PC-9 (cell line): ENCODE data around the gene COL10A1. TPM values are rescaled to one million over a fixed set of nuclear protein-coding genes. Genes with fewer than 3 reads are reported as not detected.

Experiments used
- BruUV-seq: library from RNA; stranded (reverse); fragments of 400-500 nt; replicated peaks from 2 replicates; lab custom pipeline; 2021; lab: Mats Ljungman, UMichigan
- CTCF ChIA-PET: fragments of 300-600 bp; sonication (Branson Sonifier 250); formaldehyde crosslinking; loops from one replicate; lab custom pipeline; 2022; ENCODE audit warnings: antibody characterized with exemption; lab: Charles Lee
- POLR2A ChIA-PET: fragments of 300-600 bp; sonication (Branson Sonifier 250); formaldehyde crosslinking; loops from one replicate; lab custom pipeline; 2022; ENCODE audit warnings: antibody characterized with exemption; ENCODE audit not compliant: unreplicated experiment; lab: Charles Lee
- DNase-seq, 2 experiments: peaks; one replicate each; pipeline versions ENCODE4 v3.0.0 to v3.0.0-alpha.2; 2015 to 2022; ENCODE audit warnings: mixed read lengths in 1 of 2
- H2AFZ ChIP-seq: fragments of 200-600 bp; sonication (generic); 2 replicates; pipeline ENCODE4 v1.8.1; 2017; ENCODE audit warnings: antibody characterized with exemption
- H3F3A ChIP-seq: fragments of 200-600 bp; sonication (generic); 2 replicates; pipeline ENCODE4 v1.8.1; 2017; ENCODE audit warnings: antibody characterized with exemption, mild to moderate bottlenecking, low read depth; ENCODE audit not compliant: insufficient read depth
- H3K27ac ChIP-seq: fragments of 200-600 bp; sonication (generic); 2 replicates; pipeline ENCODE4 v1.6.1; 2016; ENCODE audit warnings: mixed run types
- H3K27me3 ChIP-seq: fragments of 200-600 bp; sonication (generic); 2 replicates; pipeline ENCODE4 v1.6.1; 2016; ENCODE audit warnings: low read depth, mixed run types; ENCODE audit not compliant: insufficient read depth
- H3K36me3 ChIP-seq: fragments of 200-600 bp; sonication (generic); 2 replicates; pipeline ENCODE4 v1.6.1; 2016; ENCODE audit warnings: low read depth, mixed run types
- H3K4me1 ChIP-seq: fragments of 200-600 bp; sonication (generic); replicated peaks from 2 replicates; pipeline ENCODE4 v1.6.1; 2016; ENCODE audit warnings: mixed run types; ENCODE audit not compliant: insufficient read depth
- H3K4me2 ChIP-seq: fragments of 200-600 bp; sonication (generic); 2 replicates; pipeline ENCODE4 v1.6.1; 2017; ENCODE audit warnings: mixed run types
- H3K4me3 ChIP-seq: fragments of 200-600 bp; sonication (generic); 2 replicates; pipeline ENCODE4 v1.6.1; 2016; ENCODE audit warnings: mixed run types
- H3K79me2 ChIP-seq: fragments of 200-600 bp; sonication (generic); 2 replicates; pipeline ENCODE4 v1.6.1; 2017; ENCODE audit warnings: low read depth, mixed run types
- H3K9me2 ChIP-seq: fragments of 200-600 bp; sonication (generic); 2 replicates; pipeline ENCODE4 v1.8.1; 2017; ENCODE audit warnings: mild to moderate bottlenecking; ENCODE audit not compliant: insufficient read depth
- H3K9me3 ChIP-seq: fragments of 200-600 bp; sonication (generic); 2 replicates; pipeline ENCODE4 v1.8.1; 2016; ENCODE audit warnings: low read depth; ENCODE audit not compliant: insufficient read depth
- H4K20me1 ChIP-seq: fragments of 200-600 bp; sonication (generic); 2 replicates; pipeline ENCODE4 v1.8.1; 2017; ENCODE audit not compliant: insufficient read depth
- CTCF ChIP-seq: fragments of 200-600 bp; sonication (generic); conservative IDR thresholded peaks from 2 replicates; pipeline ENCODE4 v1.6.1; 2017; ENCODE audit warnings: mixed run types, antibody characterized with exemption, mild to moderate bottlenecking, moderate library complexity
- EZH2 ChIP-seq: fragments of 200-600 bp; sonication (generic); IDR thresholded peaks from 2 replicates; pipeline ENCODE4 v1.8.0; 2017; ENCODE audit warnings: antibody characterized with exemption, low read depth
- intact Hi-C: fragments of 100-400 bp; cut with micrococcal nuclease; formaldehyde crosslinking; loops from one replicate; pipeline ENCODE4 v1.10.0; 2022; ENCODE audit not compliant: unreplicated experiment
- total RNA-seq: library from RNA; stranded (reverse); gene quantifications from 2 replicates; pipeline ENCODE4 v1.2.3, GENCODE V29; 2021

Gene COL10A1
- total RNA-seq, 1 experiment from 2014 or later = not detected

DNA sequence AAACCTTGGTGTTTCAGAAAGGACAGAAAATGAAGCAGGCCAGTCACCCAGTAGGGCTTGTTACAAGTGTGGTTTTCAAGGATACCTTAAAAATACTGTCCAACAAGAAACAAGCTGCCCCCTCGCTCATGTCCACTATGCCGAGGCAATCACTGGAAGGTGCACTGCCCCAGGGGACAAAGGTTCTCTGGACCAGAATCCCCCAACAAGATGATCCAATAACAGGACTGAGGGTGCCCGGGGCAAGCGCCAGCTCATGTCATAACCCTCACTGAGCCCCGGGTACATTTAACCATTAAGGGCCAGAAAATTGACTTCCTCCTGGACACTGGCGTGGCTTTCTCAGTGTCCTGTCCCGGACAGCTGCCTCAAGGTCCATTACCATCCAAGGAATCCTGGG lies 31.9 kb downstream of the COL10A1 start:
- 0 out of 2 replicates have a peak, but pooled peaks cover 8% of the 10 kb centered on the region for H3K9me3 ChIP-seq
- no peak overlapping the region for H3K4me2 ChIP-seq
- POLR2A ChIA-PET = no interaction called here
- DNase-seq = no peak
- H3K27me3 ChIP-seq = no peaks in the 10 kb centered on the region
- H3K4me1 ChIP-seq = no peaks in the 10 kb centered on the region
- no peaks in the 10 kb centered on the region for H3K79me2 ChIP-seq
- CTCF ChIA-PET = no interaction called here
- no peak overlapping the region for H3K27ac ChIP-seq
- H3K9me2 ChIP-seq = no peaks in the 10 kb centered on the region
- no peak overlapping the region for H3K4me3 ChIP-seq
- BruUV-seq = no TSS peak
- TF ChIP-seq CTCF (no peak), EZH2 (no peak)
- no peaks in the 10 kb centered on the region for H4K20me1 ChIP-seq
- H2AFZ ChIP-seq = no peak overlapping the region
- H3F3A ChIP-seq = no peaks in the 10 kb centered on the region
- no peaks in the 10 kb centered on the region for H3K36me3 ChIP-seq
- intact Hi-C loops = no loop called here

DNA sequence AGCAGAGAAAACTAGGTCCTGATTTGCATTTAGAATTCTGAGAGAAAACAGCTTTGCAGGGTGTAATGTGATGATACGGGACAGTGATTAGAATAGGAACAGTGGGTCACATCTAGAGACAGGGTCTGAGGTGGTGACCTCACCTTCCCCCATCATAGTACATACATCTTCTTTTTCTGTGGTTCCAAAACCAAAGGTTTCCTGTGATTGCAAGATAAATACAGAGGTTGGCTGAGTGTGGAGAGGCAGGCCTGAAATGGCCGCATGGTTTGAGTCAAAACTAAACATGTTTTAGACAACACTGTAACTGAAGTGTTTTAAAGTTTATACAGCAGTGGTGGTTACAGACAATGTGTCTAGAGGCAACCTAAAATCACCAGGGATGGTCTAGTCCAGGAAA lies 35.7 kb downstream of the COL10A1 start:
- Histone ChIP-seq H4K20me1 (no peaks in the 10 kb centered on the region), H3K27me3 (no peaks in the 10 kb centered on the region), H3K36me3 (no peaks in the 10 kb centered on the region), H3K9me2 (no peaks in the 10 kb centered on the region), H3K27ac (no peak overlapping the region), H3K4me1 (peaks cover 16% of the 10 kb centered on the region), H2AFZ (no peak overlapping the region), H3K4me2 (no peak overlapping the region), H3K79me2 (no peaks in the 10 kb centered on the region), H3K9me3 (0 out of 2 replicates have a peak, but pooled peaks cover 3% of the 10 kb centered on the region), H3K4me3 (no peak overlapping the region), H3F3A (no peaks in the 10 kb centered on the region)
- intact Hi-C loops = no loop called here
- TF ChIP-seq EZH2 = no peak
- no peak for TF ChIP-seq CTCF
- no TSS peak for BruUV-seq
- ChIA-PET POLR2A (no interaction called here), CTCF (interaction anchor here (0.5 kb wide), 1 partner anchor 79 kb away, joined by 4 read pairs; no protein-coding TSS in a partner anchor)
- DNase-seq = no peak

GRCh38 chr6:116088946-116089345 lies 37.0 kb downstream of the COL10A1 start:
- no peak overlapping the region for H3K4me2 ChIP-seq
- H2AFZ ChIP-seq = no peak overlapping the region
- intact Hi-C loops = no loop called here
- ChIA-PET POLR2A (interaction anchor here (0.7 kb wide), 1 partner anchor 12 kb away, joined by 4 read pairs; no protein-coding TSS in a partner anchor), CTCF (no interaction called here)
- H3K4me3 ChIP-seq = no peak overlapping the region
- TF ChIP-seq CTCF = no peak
- 0 out of 2 replicates have a peak, but pooled peaks cover 3% of the 10 kb centered on the region for H3K9me3 ChIP-seq
- H3K9me2 ChIP-seq = no peaks in the 10 kb centered on the region
- H3K27ac ChIP-seq = no peak overlapping the region
- no peaks in the 10 kb centered on the region for H3K36me3 ChIP-seq
- no peaks in the 10 kb centered on the region for H4K20me1 ChIP-seq
- no peaks in the 10 kb centered on the region for H3K79me2 ChIP-seq
- H3K4me1 ChIP-seq = peaks cover 16% of the 10 kb centered on the region
- H3K27me3 ChIP-seq = no peaks in the 10 kb centered on the region
- no peaks in the 10 kb centered on the region for H3F3A ChIP-seq
- no peak for DNase-seq
- no TSS peak for BruUV-seq
